HepG2 (cell line): ENCODE data around the gene ADPRHL1. TPM values are rescaled to one million over a fixed set of nuclear protein-coding genes. Genes with fewer than 3 reads are reported as not detected.

Experiments
- ATAC-seq: fragments of 200-7000 bp; cut with Tn5 transposase; 3 replicates; pipeline ENCODE4 v1.9.1; 2020; ENCODE audit warnings: mild to moderate bottlenecking, moderate library complexity
- BruUV-seq: library from RNA; stranded (reverse); fragments of 400-500 nt; replicated peaks from 2 replicates; lab custom pipeline; 2021; lab: Mats Ljungman, UMichigan
- CTCF ChIA-PET: fragments of 300-600 bp; formaldehyde crosslinking; extraction: SDS; loops from one replicate; lab custom pipeline; 2021; ENCODE audit warnings: low total read pairs, inconsistent platforms, low intra/inter-chr PET ratio; lab: Yijun Ruan, JAX
- POLR2A ChIA-PET: fragments of 350-600 bp; sonication (Branson Sonifier 250); formaldehyde crosslinking; loops from one replicate; lab custom pipeline; 2020; ENCODE audit warnings: antibody characterized with exemption, inconsistent platforms; lab: Yijun Ruan, JAX
- DNase-seq: peaks from one replicate; pipeline ENCODE4 v3.0.0-alpha.2; 2015; ENCODE audit warnings: low spot score
- FAIRE-seq: peaks from 3 replicates; lab custom pipeline; 2011; peaks lifted over from hg19 to GRCh38; lab: Jason Lieb, UNC
- H2AFZ ChIP-seq: one replicate; pipeline ENCODE4 v1.6.1; 2011; ENCODE audit warnings: low read length, inconsistent platforms
- H3K27ac ChIP-seq: fragments of 300-600 bp; 3 replicates; pipeline ENCODE4 v1.8.0; 2011; ENCODE audit warnings: mixed run types, mild to moderate bottlenecking, mixed read lengths, low read length, inconsistent platforms; ENCODE audit not compliant: insufficient read depth; ENCODE audit errors: extremely low read length
- H3K27me3 ChIP-seq, 2 experiments: fragments of 200-600 bp in 1 of 2; 2 replicates in 1 of 2; 3 replicates in 1 of 2; pipeline versions ENCODE4 v1.6.0 to v1.8.0; 2011; ENCODE audit warnings: low read length in 2 of 2, mild to moderate bottlenecking in 2 of 2, moderate library complexity in 2 of 2, inconsistent platforms in 1 of 2; ENCODE audit not compliant: insufficient read depth in 2 of 2, control insufficient read depth in 1 of 2
- H3K36me3 ChIP-seq, 2 experiments: fragments of 200-600 bp in 1 of 2; replicated peaks in 1 of 2; 2 replicates in 1 of 2; 3 replicates in 1 of 2; pipeline versions ENCODE4 v1.5.1 to v1.8.0; 2011; ENCODE audit warnings: low read length in 2 of 2, inconsistent platforms in 1 of 2; ENCODE audit not compliant: insufficient read depth in 2 of 2, control insufficient read depth in 1 of 2
- H3K4me1 ChIP-seq: 2 replicates; pipeline ENCODE4 v1.5.1; 2012; ENCODE audit warnings: low read length, inconsistent platforms; ENCODE audit not compliant: insufficient read depth
- H3K4me2 ChIP-seq: 2 replicates; pipeline ENCODE4 v1.6.0; 2011; ENCODE audit warnings: low read depth, low read length, inconsistent platforms
- H3K4me3 ChIP-seq, 3 experiments: fragments of 200-600 bp in 1 of 3; sonication (generic), shearing (Covaris generic) in 1 of 3; replicated peaks in 1 of 3; 2 replicates each; pipeline ENCODE4 v1.5.1; 2011 to 2016; ENCODE audit warnings: low read length in 3 of 3, inconsistent platforms in 2 of 3, low read depth in 2 of 3, mild to moderate bottlenecking in 2 of 3, control low read depth in 1 of 3, mixed read lengths in 1 of 3; ENCODE audit not compliant: insufficient read depth in 1 of 3
- H3K79me2 ChIP-seq: one replicate; pipeline ENCODE4 v1.6.1; 2011; ENCODE audit warnings: low read length, inconsistent platforms; ENCODE audit not compliant: insufficient read depth
- H3K9ac ChIP-seq: 2 replicates; pipeline ENCODE4 v1.6.0; 2011; ENCODE audit warnings: mild to moderate bottlenecking, low read depth, low read length, inconsistent platforms; ENCODE audit not compliant: insufficient read depth
- H3K9me3 ChIP-seq: 2 replicates; pipeline ENCODE4 v1.5.1; 2012; ENCODE audit warnings: mild to moderate bottlenecking, low read length
- H4K20me1 ChIP-seq: 2 replicates; pipeline ENCODE4 v1.6.0; 2011; ENCODE audit warnings: inconsistent platforms, mild to moderate bottlenecking, low read length, moderate library complexity; ENCODE audit not compliant: insufficient read depth
- BCLAF1 ChIP-seq: fragments of 450-650 bp; IDR thresholded peaks from 2 replicates; pipeline ENCODE4 v1.6.1; 2017; ENCODE audit warnings: mild to moderate bottlenecking
- CEBPB ChIP-seq: IDR thresholded peaks from 2 replicates; pipeline ENCODE4 v1.6.1; 2011; ENCODE audit warnings: low read depth, low read length, improper control_type of control experiment, borderline replicate concordance
- CHD4 ChIP-seq: fragments of 200-600 bp; sonication (generic); IDR thresholded peaks from 2 replicates; pipeline ENCODE4 v1.7.0; 2017; ENCODE audit warnings: mild to moderate bottlenecking, low read length, borderline replicate concordance
- EHMT2 ChIP-seq: fragments of 200-600 bp; sonication (generic); IDR thresholded peaks from 2 replicates; pipeline ENCODE4 v1.7.0; 2017; ENCODE audit warnings: antibody characterized with exemption, low read depth, low read length, borderline replicate concordance
- FOXK1 ChIP-seq: sonication (generic); formaldehyde crosslinking; IDR thresholded peaks from 2 replicates; pipeline ENCODE4 v1.4.0; 2020; ENCODE audit warnings: low read depth, missing genetic modification reagents, borderline replicate concordance
- GMEB1 ChIP-seq: sonication (generic); formaldehyde crosslinking; IDR thresholded peaks from 2 replicates; pipeline ENCODE4 v1.5.1; 2020; ENCODE audit warnings: missing genetic modification reagents, mild to moderate bottlenecking, borderline replicate concordance
- POGZ ChIP-seq: sonication (generic); formaldehyde crosslinking; IDR thresholded peaks from 2 replicates; pipeline ENCODE4 v1.4.0; 2020; ENCODE audit warnings: mild to moderate bottlenecking, missing genetic modification reagents
- SRSF1 ChIP-seq: fragments of 200-400 bp; formaldehyde crosslinking; optimal IDR thresholded peaks from 2 replicates; pipeline ENCODE3; 2017; ENCODE audit warnings: mild to moderate bottlenecking, low read depth, low read length, moderate library complexity
- ZIK1 ChIP-seq: sonication (generic); formaldehyde crosslinking; IDR thresholded peaks from 2 replicates; pipeline ENCODE4 v1.5.0; 2020; ENCODE audit warnings: mild to moderate bottlenecking, low read depth, missing genetic modification reagents, borderline replicate concordance
- ZNF281 ChIP-seq: sonication (generic); formaldehyde crosslinking; IDR thresholded peaks from 2 replicates; pipeline ENCODE4 v1.4.0; 2020; ENCODE audit warnings: missing genetic modification reagents, borderline replicate concordance
- ZNF552 ChIP-seq: sonication (generic); formaldehyde crosslinking; IDR thresholded peaks from 2 replicates; pipeline ENCODE4 v1.9.0; 2022; ENCODE audit warnings: missing genetic modification reagents, mild to moderate bottlenecking, borderline replicate concordance
- ZNF580 ChIP-seq: IDR thresholded peaks from 2 replicates; pipeline ENCODE4 v1.6.1; 2016; ENCODE audit warnings: low read depth, borderline replicate concordance
- ZNF75D ChIP-seq: sonication (generic); formaldehyde crosslinking; IDR thresholded peaks from 2 replicates; pipeline ENCODE4 v1.8.1; 2023; ENCODE audit warnings: missing genetic modification reagents, mild to moderate bottlenecking, borderline replicate concordance
- WGBS: methylation state at CpG from one replicate; pipeline ENCODE4 v1.1.6; 2017; ENCODE audit warnings: low lambda C conversion rate; 5-methylcytosine and 5-hydroxymethylcytosine counted together
- in situ Hi-C: cut with HindIII; loops from 2 replicates; pipeline ENCODE4 v1.10.0; 2017; ENCODE audit warnings: low pct_unique_long_range_greater_than_20kb; ENCODE audit not compliant: extremely low pct_ligation_motif_present
- intact Hi-C: fragments of 100-400 bp; cut with micrococcal nuclease; formaldehyde crosslinking; loops from one replicate; pipeline ENCODE4 v1.10.0; 2022; ENCODE audit not compliant: unreplicated experiment
- polyA plus RNA-seq, 8 experiments: library from polyadenylated mRNA; depleted of rRNA in 3 of 8; stranded (reverse) in 7 of 8; unstranded in 1 of 8; fragments of >200 nt; fragmentation: Illumina TruSeq in 4 of 8; extraction: Trizol in 4 of 8; gene quantifications; 2 replicates each; pipeline versions ENCODE4 v1.2.1 to v1.2.3, GENCODE V29; 2011 to 2016; ENCODE audit warnings: low read depth in 4 of 8, missing spikeins in 1 of 8, mixed read lengths in 1 of 8; ENCODE audit not compliant: insufficient read depth in 1 of 8
- total RNA-seq, 5 experiments: library from RNA; depleted of rRNA; stranded (reverse); fragments of >200 nt; fragmentation: Illumina TruSeq; extraction: Trizol; gene quantifications; 2 replicates each; pipeline ENCODE4 v1.2.3, GENCODE V29; 2016; ENCODE audit warnings: low read depth in 1 of 5

The ADPRHL1 gene
- total and polyA plus RNA-seq, 2 of the 13 experiments (the other 11 are each of a cell fraction or from before 2014, with no cell fraction given), result 0.34 to 0.40 TPM

GRCh38 chr13:113490496-113491417 lies 37.5 kb upstream of the ADPRHL1 start, which contains the start of gene DCUN1D2:
TSS of gene DCUN1D2 (minus strand) at chr13:113490711. CDS start at chr13:113490669, 42 bp downstream.
- H3K4me1 ChIP-seq, result peaks cover 71% of the 10 kb centered on the region
- peak; percentile 84 for DNase-seq
- in situ Hi-C loops, result no loop called here
- TF ChIP-seq FOXK1 (CRISPR knock-in tag), result no peak
- no peak for TF ChIP-seq SRSF1
- no peak for TF ChIP-seq BCLAF1
- TF ChIP-seq ZNF580, result peak; percentile 57; the same call in 1 of the 2 replicates
- TF ChIP-seq ZIK1 (CRISPR knock-in tag), result peak; percentile 76; the same call in 1 of the 2 replicates
- peak; percentile 74; the same call in 1 of the 2 replicates for TF ChIP-seq GMEB1 (CRISPR knock-in tag)
- TF ChIP-seq ZNF281 (CRISPR knock-in tag), result peak; percentile 37; the same call in 1 of the 2 replicates
- TF ChIP-seq POGZ (CRISPR knock-in tag), result peak; percentile 61; the same call in 1 of the 2 replicates
- TF ChIP-seq CEBPB, result no peak
- no peak for TF ChIP-seq EHMT2
- TF ChIP-seq ZNF552, result 0 out of 2 replicates have a peak, but pooled peaks have one; percentile 26
- TF ChIP-seq ZNF75D, result no peak
- TF ChIP-seq CHD4, result no peak

More at GRCh38 chr13:113490496-113491417, 37.5 kb upstream of the ADPRHL1 start, which contains the start of gene DCUN1D2:
- H3K4me3 ChIP-seq, result peak within 1 kb of the TSS; percentile 83 to 93 (median 89)
- CTCF ChIA-PET, result no interaction called here
- intact Hi-C loops, result loop anchor here (5.0 kb wide), 1 partner anchor 72 kb away; no protein-coding TSS in a partner anchor
- H3K4me2 ChIP-seq, result peak within 1 kb of the TSS; percentile 97
- H4K20me1 ChIP-seq, result peaks cover 10% of the 10 kb centered on the region
- WGBS, result 0% methylated on average over 12 of the region's 115 CpGs
- peak within 1 kb of the TSS; percentile 85 for H3K9ac ChIP-seq
- peak; percentile 86 for ATAC-seq
- H3K36me3 ChIP-seq, result peaks cover under 1 to 12% of the 10 kb centered on the region in 2 experiments; a peak in 4 of 5 replicates
- POLR2A ChIA-PET, result interaction anchor here (1.3 kb wide), 1 partner anchor 368 kb away, joined by 3 read pairs; the partner anchor contains the start of gene F10
- H3K79me2 ChIP-seq, result peaks cover 84% of the 10 kb centered on the region
- no peaks in the 10 kb centered on the region for H3K9me3 ChIP-seq
- H3K27me3 ChIP-seq, result no peaks in the 10 kb centered on the region
- BruUV-seq, result no TSS peak
- peak within 1 kb of the TSS; percentile 79 for H3K27ac ChIP-seq
- no peak within 1 kb of the TSS for H2AFZ ChIP-seq
- FAIRE-seq, result no peak
